Activated B cell treated with CpG ODN at 0.5 μM for 24 hours (primary cell): ENCODE measurements around the gene CLEC7A. TPM values are rescaled to one million over a fixed set of nuclear protein-coding genes. Genes with fewer than 3 reads are reported as not detected.

Experiments used
- ATAC-seq: fragments of 200-7000 bp; cut with Tn5 transposase; one replicate; pipeline ENCODE4 v1.10.0; 2021; ENCODE audit warnings: low read depth, mild to moderate bottlenecking, moderate library complexity
- CTCF ChIA-PET: fragments of 350-600 bp; sonication (Branson Sonifier 250); formaldehyde crosslinking; loops from one replicate; lab custom pipeline; 2021; ENCODE audit warnings: antibody characterized with exemption; lab: Charles Lee
- POLR2A ChIA-PET: fragments of 350-600 bp; sonication (Branson Sonifier 250); formaldehyde crosslinking; loops from one replicate; lab custom pipeline; 2021; ENCODE audit warnings: antibody characterized with exemption; lab: Charles Lee
- DNase-seq: peaks from one replicate; pipeline ENCODE4 v3.0.0; 2022
- H3K27ac Mint-ChIP-seq: one replicate; pipeline ENCODE4 v1.8.0; 2020; ENCODE audit warnings: mixed read lengths
- H3K27me3 Mint-ChIP-seq: one replicate; pipeline ENCODE4 v1.8.0; 2021; ENCODE audit warnings: mixed read lengths
- H3K36me3 Mint-ChIP-seq: one replicate; pipeline ENCODE4 v1.8.0; 2021; ENCODE audit warnings: low read depth, mixed read lengths
- H3K4me1 Mint-ChIP-seq: one replicate; pipeline ENCODE4 v1.8.0; 2021; ENCODE audit warnings: mixed read lengths
- H3K4me3 Mint-ChIP-seq: one replicate; pipeline ENCODE4 v1.8.0; 2020; ENCODE audit warnings: mild to moderate bottlenecking, mixed read lengths
- H3K9me3 Mint-ChIP-seq: one replicate; pipeline ENCODE4 v1.8.0; 2020; ENCODE audit warnings: mixed read lengths
- intact Hi-C: fragments of 100-400 bp; cut with micrococcal nuclease; formaldehyde crosslinking; loops from one replicate; pipeline ENCODE4 v1.15.1; 2024
- total RNA-seq: library from RNA; stranded (reverse); gene quantifications from 2 replicates; pipeline ENCODE4 v1.2.3, GENCODE V29; 2022
- TF ChIP-seq, protein P1 (sequence below): fragments of 200-600 bp; IDR thresholded peaks from one replicate; pipeline ENCODE4 v1.8.0; 2022; ENCODE audit warnings: antibody characterized with exemption, mild to moderate bottlenecking

Gene CLEC7A
- total RNA-seq, 1 donor from 2014 or later: 0.09 TPM

DNA sequence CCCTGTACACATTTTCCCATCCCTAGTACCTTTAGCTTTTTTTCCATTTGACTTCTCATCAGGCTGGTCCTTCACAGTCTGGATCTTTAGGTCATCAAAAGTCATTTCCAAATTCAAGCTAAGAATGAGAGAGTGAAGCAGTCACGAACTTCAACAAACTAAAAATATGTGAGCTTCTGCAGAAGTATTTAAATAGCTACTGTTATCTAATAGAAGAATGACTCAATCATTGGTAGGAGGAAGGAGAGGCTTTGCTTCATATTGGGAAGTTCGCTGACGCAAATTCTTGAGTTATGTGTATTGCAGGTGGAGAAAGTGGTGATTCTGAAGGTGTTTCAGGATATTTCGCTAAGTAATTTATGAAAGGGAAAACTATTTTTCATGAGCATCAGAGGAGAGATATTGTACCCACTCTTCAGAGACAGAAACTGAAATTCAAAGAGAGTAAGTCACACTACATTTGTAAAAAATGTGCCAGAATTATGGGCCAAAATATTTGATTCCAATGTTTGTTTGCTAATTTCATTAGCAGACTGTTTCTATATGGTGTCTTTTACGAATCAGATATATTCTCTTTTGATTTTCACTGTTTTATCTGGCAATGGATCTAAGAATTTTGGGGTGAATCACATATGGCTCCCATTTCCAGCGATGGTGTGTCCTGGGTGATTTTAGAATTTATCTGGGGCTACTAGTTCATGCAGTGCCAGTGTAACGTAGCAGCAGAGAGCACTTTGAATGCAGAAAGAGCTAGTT, 42.2 kb upstream of the CLEC7A start, which contains the start of gene OLR1:
Gene OLR1, minus strand, starts transcription at position 160 of the 756 bp plus-strand sequence. Its CDS starts 55 bp downstream, at position 105.
- intact Hi-C loops: no loop called here
- Mint-ChIP-seq H3K27me3 (peaks cover 26% of the 10 kb centered on the region), H3K27ac (no peak within 1 kb of the TSS), H3K36me3 (no peaks in the 10 kb centered on the region), H3K4me3 (no peak within 1 kb of the TSS), H3K4me1 (no peaks in the 10 kb centered on the region), H3K9me3 (no peaks in the 10 kb centered on the region)
- ChIA-PET POLR2A (no interaction called here), CTCF (interaction anchor here (2.1 kb wide), 1 partner anchor 19 kb away, joined by 6 read pairs; no protein-coding TSS in a partner anchor)
- DNase-seq (no peak), ATAC-seq (no peak)
- TF ChIP-seq, protein P1, sequence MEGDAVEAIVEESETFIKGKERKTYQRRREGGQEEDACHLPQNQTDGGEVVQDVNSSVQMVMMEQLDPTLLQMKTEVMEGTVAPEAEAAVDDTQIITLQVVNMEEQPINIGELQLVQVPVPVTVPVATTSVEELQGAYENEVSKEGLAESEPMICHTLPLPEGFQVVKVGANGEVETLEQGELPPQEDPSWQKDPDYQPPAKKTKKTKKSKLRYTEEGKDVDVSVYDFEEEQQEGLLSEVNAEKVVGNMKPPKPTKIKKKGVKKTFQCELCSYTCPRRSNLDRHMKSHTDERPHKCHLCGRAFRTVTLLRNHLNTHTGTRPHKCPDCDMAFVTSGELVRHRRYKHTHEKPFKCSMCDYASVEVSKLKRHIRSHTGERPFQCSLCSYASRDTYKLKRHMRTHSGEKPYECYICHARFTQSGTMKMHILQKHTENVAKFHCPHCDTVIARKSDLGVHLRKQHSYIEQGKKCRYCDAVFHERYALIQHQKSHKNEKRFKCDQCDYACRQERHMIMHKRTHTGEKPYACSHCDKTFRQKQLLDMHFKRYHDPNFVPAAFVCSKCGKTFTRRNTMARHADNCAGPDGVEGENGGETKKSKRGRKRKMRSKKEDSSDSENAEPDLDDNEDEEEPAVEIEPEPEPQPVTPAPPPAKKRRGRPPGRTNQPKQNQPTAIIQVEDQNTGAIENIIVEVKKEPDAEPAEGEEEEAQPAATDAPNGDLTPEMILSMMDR: no peak

DNA sequence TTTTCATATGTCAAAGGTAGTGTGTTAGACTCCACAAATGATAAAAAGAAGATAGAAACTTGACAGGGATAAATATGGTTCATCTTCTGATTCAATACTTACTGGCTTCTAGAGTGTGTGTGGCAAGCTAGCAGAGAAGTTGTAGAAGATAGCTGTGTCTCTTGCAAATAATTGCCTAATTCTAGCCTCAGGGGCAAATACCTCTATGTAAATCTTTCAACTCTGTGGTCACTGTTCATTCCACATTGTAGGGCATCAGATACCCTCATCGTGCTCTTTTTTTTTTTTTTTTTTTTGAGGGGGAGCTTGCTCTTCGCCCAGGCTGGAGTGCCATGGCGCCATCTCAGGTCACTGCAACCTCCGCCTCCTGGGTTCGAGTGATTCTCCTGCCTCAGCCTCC, 40.2 kb upstream of the CLEC7A start:
- Mint-ChIP-seq H3K4me3 (no peak overlapping the region), H3K36me3 (no peaks in the 10 kb centered on the region), H3K4me1 (no peaks in the 10 kb centered on the region), H3K27me3 (peaks cover 23% of the 10 kb centered on the region), H3K27ac (no peak overlapping the region), H3K9me3 (no peaks in the 10 kb centered on the region)
- intact Hi-C loops: no loop called here
- ATAC-seq (no peak), DNase-seq (no peak)
- TF ChIP-seq, protein P1: no peak
- CTCF ChIA-PET: interaction anchor here (0.9 kb wide), 1 partner anchor 17 kb away, joined by 5 read pairs; no protein-coding TSS in a partner anchor
- POLR2A ChIA-PET: no interaction called here

DNA sequence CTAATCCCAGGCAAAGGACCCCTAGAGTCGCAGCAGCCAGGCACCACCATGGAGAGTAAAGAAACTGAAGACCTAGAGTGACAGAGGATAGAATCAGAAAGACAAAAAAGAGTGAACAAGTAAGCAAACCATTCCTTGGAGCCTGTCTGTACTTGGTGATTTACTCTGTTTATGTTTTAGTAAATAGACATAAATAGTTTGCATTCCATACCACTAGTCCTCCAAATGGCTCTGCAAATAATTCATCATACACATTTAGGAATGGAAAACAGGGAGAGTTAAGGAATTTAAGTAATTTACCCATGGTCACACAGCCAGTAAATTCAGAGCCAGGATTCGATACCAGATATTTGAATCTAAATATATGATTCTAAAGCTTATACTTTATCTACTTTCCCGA, 39.1 kb upstream of the CLEC7A start:
- intact Hi-C loops: no loop called here
- CTCF ChIA-PET: interaction anchor here (0.9 kb wide), 1 partner anchor 16 kb away, joined by 5 read pairs; no protein-coding TSS in a partner anchor
- H3K27me3 Mint-ChIP-seq: peaks cover 20% of the 10 kb centered on the region
- no peak overlapping the region for H3K27ac Mint-ChIP-seq
- H3K4me1 Mint-ChIP-seq: no peaks in the 10 kb centered on the region
- DNase-seq (no peak), ATAC-seq (no peak)
- H3K9me3 Mint-ChIP-seq: no peaks in the 10 kb centered on the region
- H3K4me3 Mint-ChIP-seq: no peak overlapping the region
- POLR2A ChIA-PET: no interaction called here
- no peaks in the 10 kb centered on the region for H3K36me3 Mint-ChIP-seq
- TF ChIP-seq, protein P1: no peak

DNA sequence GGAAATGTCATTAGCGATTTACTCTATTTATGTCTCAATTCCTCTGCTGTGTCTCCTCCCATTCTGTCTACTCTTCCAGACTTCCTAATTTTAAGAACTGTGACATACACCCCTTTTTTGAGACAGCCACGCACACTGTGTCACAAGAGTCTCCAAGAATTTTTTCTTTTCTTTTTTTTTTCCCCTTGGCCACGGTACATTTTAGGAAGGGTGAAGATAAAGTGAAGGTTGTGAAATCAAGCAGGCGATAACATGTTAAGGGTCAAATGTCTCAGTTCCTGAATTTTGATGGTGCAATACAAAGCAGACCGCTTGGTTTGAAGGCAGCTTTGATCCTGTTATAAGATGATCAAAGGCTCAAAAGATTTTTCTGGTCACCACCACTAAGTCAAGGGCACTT, 37.6 kb upstream of the CLEC7A start:
- intact Hi-C loops: no loop called here
- ChIA-PET POLR2A (no interaction called here), CTCF (interaction anchor here (0.6 kb wide), 1 partner anchor 14 kb away, joined by 3 read pairs; no protein-coding TSS in a partner anchor)
- TF ChIP-seq, protein P1: no peak
- H3K4me3 Mint-ChIP-seq: no peak overlapping the region
- peaks cover 4% of the 10 kb centered on the region for H3K4me1 Mint-ChIP-seq
- no peaks in the 10 kb centered on the region for H3K9me3 Mint-ChIP-seq
- DNase-seq (no peak), ATAC-seq (no peak)
- peaks cover 15% of the 10 kb centered on the region for H3K27me3 Mint-ChIP-seq
- no peak overlapping the region for H3K27ac Mint-ChIP-seq
- H3K36me3 Mint-ChIP-seq: no peaks in the 10 kb centered on the region

DNA sequence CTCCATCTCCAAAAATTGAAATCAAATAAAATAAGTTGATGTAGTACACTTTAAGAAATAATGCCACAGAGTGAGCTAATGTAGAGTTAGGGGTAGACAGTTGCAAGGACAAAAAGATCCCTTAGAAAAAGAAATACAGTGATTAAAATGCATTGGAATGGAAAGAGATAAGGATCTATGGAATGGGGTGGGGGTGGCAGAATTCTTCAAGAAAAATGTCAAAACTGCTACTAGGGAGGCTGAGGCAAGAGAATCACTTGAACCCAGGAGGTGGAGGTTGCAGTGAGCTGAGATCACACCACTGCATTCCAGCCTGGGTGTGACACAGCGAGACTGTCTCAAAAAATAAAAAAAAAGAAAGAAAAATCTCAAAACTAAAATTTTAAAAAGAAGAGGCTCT, 35.4 kb upstream of the CLEC7A start:
- Mint-ChIP-seq H3K27me3 (peaks cover 5% of the 10 kb centered on the region), H3K36me3 (no peaks in the 10 kb centered on the region), H3K27ac (no peak overlapping the region), H3K4me1 (peaks cover 13% of the 10 kb centered on the region), H3K4me3 (no peak overlapping the region), H3K9me3 (no peaks in the 10 kb centered on the region)
- CTCF ChIA-PET: no interaction called here
- ATAC-seq: no peak
- POLR2A ChIA-PET: no interaction called here
- no peak for DNase-seq
- intact Hi-C loops: no loop called here
- TF ChIP-seq, protein P1: no peak
